HG03064 (cell line): Measurements from ENCODE around the gene GGPS1.
"Not testable (repeated sequence)": the region's sequence is repeated elsewhere in the genome, so short reads cannot be mapped to it uniquely, and the experiment has no call there.

ENCODE experiments used
- ATAC-seq: cut with Tn5 transposase; IDR thresholded peaks from one replicate; pipeline ENCODE4 v1.9.1; 2021; ENCODE audit warnings: low read depth; ENCODE audit not compliant: unreplicated experiment

The GGPS1 gene

DNA sequence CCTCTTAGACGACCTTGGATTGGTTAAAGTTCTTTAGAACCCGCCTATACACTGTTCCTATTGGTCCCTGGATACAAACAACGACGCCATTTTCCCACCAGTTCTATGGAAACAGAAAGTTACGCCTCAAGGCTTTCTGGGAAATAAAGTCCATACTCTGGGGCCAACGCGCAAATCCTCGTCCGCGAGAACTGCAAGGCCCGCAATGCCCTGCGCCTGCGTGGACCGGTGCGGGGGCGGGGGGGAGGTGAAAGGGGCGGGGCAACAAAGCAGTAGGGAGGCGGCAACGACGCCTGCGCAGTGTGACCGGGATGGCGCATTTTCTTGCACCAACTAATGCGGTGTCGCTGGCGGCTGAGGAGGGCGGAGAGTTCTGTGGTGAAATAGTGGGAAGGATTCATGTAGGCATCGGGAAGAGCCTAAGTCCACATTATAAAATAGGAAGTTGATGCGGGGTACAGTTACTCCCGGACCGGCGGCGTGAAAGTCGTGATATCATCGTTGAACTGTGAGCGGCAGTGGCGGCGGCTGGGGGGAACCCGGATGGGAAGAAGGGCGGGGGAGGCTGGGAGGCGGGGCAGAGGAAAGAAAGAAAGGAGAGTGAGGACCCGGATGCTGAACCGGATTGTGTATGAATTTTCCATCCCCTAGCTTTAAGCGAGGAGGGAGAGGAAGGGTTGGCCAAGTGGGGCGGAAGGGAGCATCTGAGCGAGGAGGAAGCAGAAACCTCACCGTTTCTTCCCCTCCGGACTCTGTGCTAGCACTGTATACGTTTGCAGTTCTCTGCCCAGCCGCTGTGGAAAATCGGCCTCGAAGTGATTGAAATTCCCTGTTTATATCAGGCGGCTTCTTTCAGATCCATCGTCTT, at the start of gene GGPS1:
Gene GGPS1 (plus strand): TSS at position 300 of the 868 bp plus-strand sequence. CDS start 6,695 bp downstream, outside the sequence.
- peak; percentile 61 for ATAC-seq

DNA sequence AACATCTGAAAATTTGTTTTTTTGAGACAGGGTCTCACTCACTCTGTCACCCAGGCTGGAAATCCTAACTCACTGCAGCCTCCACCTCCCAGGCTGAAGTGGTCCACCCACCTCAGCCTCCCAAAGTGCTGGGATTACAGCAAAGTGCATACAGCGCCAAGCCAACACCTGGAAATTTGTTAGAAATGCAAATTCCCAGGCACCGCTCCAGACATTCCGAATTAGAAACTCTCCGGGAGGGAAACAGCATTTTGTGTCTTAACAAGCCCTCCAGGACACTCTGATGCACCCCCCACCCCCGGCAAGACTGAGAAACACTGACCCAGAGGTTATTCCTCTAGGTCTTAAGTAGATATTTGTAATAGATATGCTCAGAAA, 49.5 kb upstream of the GGPS1 start:
- ATAC-seq: no peak

DNA sequence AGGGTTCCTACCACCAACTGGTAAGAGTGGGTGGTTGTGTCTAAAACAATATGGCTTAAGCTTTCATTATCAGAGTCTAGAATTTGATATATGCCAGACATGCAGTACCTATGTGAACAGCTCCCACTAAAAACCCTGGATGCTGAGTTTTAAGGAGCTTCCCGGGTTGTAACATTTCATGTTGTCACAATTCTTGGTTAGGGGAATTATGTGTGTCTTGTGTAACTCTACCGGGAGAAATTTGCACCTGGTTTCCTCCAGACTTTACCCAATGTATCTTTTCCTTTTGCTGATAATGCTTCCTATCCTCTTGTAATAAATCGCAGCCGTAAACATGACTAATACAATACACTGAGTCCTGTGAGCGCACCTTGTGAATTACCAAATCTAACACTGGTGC, 48.7 kb upstream of the GGPS1 start:
- no peak for ATAC-seq

DNA sequence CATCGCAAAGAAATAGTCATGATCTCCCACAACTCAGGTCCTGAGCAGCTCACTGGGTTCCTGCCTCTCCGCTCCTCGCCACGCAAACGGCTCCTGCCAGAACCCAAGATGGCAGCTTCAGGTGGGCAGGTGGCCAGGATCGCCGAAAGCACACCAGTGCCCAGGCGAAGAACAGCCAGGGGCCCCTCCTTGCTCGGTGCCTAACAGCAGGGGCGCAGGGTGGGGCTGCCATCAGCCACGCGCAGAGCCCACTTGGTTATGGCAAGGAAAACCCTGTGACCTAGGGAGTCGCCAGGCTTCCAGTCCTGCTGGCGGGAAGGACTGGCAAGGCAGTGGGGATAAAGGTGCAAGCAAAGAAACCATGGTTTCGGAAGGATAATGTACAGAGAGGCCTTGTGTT, 47.9 kb upstream of the GGPS1 start:
- no peak for ATAC-seq

DNA sequence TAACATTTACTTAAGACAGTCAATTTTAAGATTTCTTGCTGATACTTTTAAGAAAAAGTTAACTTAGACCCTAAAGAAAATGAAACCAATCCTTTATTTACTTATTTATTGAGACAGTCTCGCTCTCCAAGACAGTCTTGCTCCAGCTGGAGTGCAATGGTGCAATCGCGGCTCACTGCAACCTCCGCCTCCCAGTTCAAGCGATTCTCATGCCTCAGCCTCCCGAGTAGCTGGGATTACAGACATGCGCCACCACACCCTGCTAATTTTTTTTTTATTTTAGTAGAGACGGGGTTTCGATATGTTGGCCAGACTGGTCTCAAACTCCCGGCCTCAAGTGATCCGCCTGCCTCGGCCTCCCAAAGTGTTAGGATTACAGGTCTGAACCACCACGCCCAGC, 44.7 kb upstream of the GGPS1 start:
- ATAC-seq: not testable (repeated sequence)

DNA sequence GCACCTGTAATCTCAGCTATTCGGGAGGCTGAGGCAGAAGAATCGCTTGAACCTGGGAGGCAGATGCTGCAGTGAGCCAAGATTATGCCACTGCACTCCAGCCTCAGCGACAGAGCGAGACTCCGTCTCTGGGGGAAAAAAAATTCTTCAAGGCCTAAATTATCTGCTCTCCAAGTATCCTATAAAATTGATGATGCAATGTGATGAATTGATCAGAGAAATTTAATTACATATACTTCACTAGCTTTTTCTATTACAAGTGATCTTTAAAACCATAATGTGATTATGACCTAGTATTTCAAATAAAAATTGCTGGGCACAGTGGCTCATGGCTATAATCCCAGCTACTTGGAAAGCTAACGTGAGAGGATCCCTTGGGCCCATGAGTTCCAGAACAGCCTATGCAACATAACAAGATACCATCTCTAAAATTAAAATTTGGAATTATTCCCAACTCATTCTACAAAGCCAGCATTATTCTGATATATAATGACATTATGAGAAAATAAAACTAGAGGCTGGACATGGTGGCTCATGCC, 44.1 kb upstream of the GGPS1 start:
- no peak for ATAC-seq

DNA sequence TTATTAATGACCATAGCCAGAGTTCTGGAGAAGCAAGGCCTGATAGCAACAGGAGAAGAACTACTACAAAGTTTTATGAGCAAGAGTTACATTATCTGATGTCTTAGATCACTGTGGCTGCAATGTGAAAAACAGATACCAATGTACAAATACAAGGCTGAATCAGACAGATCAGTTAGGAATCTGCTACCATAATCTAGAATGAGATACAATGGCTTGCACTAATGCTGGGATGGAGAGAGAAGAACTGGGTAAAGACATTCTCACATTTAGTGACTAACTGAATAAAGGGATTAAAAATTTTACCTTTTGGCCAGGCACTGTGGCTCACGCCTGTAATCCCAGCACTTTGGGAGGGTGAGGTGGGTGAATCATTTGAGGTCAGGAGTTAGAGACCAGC, 41.7 kb upstream of the GGPS1 start:
- no peak for ATAC-seq

DNA sequence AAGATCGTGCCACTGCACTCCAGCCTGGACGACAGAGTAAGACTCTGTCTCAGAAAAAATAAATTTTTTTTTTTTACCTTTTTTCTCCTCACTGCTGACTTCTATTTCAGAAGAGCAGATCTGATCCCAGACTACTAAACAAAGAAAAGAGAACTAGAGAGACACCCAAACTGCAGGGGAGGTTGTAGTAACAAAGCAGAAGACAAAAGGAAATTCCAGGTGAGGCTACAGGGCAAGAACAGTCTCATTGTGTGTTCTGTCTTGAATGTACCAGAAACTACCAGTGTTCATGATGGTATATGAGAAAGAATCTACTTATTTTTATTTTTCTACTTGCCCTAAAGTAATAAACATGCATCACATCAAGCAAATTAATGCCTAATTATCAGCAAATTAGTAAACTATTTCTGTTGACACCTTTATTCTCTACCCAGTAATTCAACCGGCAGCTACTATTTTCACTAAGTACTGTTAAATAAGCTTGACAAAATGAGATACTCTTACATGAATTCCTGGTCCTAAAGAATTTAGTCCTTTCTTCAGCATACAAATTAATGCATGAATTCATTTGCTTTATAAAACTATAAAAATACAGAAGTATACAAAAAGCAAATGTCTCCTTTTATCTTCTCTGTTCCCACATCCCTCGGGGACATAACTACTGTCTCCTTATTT, 41.0 kb upstream of the GGPS1 start:
- no peak for ATAC-seq

DNA sequence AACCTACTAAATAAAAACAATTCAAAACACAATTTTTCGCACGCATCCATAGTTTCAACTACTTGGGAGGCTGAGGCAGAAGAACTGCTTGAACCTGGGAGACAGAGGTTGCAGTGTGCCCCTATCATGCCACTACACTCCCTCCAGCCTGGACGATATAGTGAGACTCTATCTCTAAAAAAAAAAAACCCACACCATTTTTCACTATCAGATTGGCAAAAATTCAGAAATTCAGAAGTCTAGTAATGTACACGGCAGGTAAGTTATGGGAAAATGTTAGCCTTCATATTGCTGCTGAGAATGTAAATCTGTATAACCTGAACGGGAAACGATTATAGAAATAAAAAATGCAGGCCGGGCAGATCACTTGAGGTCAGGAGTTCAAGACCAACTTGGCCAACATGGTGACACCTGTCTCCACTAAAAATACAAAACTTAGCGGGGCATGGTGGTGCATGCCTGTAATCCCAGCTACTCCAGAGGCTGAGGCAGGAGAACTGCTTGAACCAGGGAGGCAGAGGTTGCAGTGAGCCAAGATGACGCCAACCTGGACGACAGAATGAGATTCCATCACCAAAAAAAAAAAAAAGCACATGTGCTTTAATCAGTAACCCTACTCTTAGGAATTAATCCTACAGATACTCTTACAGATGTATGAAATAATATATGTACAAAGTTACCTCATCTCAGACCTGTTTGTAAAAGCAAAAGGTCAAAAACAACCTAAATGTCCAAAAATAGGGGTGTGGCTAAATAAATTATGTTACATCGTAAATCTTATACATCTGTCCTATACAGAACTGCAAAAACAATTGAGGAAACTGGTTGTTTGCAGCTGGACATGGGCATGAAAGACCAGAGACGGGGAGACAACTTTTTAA, 38.3 kb upstream of the GGPS1 start:
- no peak for ATAC-seq

DNA sequence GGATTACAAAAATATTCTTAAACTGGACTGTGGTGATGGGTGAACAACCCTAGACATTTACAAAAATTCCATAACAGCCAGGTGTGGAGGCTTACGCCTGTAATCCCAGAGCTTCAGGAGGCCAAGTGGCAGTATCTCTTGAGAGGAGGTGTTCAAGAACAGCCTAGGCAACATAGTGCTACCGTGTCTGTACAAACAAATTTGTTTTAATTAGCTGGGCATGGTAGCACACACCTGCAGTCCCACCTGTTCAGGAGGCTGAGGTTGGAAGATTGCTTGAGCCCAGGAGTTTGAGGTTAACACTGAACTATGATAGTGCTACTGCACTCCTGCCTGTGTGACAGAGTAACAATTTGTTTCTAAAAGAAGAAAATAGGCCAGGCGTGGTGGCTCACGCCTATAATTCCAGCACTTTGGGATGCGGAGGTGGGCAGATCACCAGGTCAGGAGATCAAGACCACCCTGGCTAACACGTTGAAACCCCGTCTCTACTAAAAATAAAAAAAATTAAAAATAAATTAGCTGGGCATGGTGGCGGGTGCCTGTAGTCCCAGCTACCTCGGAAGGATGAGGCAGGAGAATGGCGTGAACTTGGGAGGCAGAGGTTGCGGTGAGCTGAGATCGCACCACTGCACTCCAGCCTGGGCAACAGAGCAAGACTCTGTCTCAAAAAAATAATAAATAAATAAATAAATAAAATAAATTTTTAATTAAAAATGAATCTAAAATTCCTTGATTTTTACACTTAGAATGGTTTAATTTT, 37.4 kb upstream of the GGPS1 start:
- no peak for ATAC-seq

DNA sequence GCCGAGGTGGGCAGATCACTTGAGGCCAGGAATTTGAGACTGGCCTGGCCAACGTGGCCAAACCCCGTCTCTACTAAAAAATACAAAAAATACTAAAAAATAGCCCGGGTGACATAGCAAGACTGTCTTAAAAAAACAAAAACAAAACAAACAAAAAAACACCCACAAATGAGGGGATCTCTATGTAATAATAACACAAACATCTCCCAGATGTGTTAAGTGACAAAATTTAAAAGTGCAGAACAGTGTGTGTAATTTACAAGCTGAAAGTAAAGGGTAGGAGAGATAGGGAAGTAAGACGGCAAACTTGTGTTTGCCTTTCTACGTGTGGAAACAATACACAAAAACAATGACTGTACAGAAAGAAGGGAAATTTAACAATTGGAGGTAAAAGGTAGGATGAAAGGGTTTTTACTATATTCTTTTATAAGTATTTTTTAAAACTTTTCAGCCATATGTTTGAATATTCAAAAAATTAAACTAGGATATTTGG, 36.7 kb upstream of the GGPS1 start:
- no peak for ATAC-seq

DNA sequence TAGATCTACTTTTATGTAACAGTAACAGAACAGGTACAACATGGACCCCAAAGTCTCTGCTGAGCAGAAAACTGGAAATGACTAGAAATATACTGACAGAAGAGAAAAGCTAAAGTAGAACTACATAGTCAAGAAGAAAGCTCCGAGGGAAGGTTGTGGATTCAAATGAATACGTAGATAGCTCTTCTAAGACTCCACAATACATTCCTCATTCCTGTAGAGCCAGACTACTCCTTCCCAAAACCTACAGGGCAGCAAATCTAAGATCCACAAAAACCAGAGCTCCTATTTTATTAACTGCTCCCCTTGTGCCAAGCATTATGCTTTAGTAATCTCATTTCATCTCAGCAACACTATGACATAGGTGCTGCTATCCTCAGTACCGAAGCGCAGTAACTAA, 35.6 kb upstream of the GGPS1 start:
- ATAC-seq: no peak

DNA sequence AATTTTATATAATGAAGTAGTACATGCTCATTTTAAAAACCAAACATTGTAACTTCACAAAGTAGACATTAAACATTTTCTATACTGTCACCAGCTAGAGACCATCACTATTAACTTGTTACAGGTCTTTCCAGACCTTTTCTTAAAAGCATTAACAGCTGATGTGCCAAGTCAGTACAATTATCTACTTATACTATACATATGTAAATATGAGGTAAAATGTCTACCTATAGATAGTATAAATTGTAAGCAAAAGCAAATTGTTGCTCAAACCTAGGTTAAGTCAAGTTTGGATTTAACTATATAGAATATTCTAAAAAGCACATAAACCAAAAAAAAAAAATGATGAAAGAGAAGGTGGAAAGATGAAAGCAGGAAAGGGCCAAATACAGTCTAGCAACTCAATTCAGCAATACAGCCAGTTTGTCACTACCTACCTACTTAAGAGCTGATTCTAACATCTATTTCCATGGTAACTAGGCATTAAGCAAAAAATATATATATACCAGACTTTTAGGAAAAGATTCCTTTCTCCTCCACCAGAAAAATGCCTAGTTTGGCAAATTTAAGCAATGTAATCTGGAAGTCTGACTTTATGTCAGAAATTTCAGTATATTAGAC, 34.9 kb upstream of the GGPS1 start:
- no peak for ATAC-seq

DNA sequence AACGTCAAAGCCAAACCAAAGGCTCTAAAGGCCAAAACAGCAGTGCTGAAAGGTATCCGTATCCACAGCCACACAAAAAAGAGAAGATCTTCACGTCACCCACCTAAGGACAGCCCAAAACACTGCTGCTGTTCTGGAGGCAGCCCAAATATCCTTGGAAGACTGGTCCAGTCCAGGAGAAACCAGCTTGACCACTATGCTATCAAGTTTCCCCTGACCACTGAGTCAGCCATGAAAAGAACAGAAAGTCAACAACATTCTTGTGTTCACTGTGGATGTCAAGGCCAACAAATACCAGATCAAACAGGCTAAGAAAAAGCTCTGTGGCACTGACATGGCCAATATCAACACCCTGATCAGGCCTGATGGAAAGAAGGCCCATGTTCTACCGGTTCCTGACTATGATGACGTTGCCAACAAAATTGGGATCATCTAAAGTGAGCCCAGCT, 32.4 kb upstream of the GGPS1 start:
- no peak for ATAC-seq

DNA sequence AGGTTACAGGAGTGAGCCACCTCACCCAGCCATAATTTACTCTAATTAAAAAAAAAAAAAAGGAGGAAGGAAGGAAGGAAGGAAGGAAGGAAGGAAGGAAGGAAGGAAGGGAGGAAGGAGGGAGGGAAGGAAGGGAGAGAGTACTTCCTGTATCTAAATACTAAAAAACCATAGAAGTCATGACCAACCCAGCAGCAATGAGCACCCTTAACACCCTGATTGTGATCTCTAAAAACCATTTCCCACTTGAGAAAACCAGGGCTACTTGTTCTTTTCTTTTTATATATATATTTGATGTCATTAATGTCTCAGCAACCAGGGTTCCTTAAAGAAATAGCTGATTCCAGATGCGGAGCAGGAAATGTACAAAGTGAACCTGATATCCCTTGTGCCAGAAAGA, 31.6 kb upstream of the GGPS1 start:
- ATAC-seq: no peak

DNA sequence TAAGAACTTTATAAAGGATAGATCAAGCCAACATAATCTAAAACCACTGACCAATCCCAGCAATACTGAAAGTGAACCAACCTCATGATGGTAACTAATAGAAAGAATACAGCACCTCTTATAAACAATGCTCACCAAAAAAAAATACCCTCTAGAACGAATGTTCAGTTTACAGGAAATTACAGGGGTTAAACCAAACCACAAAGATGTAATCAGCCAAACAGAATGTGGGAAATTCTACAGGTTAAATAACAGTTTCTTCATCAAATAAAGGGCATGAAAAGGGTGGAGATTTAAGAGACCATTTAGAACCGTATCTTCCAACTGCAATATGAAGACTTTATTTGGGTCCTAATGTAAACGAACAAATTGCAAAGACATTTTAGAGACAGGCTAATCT, 30.8 kb upstream of the GGPS1 start:
- ATAC-seq: peak; percentile 53

DNA sequence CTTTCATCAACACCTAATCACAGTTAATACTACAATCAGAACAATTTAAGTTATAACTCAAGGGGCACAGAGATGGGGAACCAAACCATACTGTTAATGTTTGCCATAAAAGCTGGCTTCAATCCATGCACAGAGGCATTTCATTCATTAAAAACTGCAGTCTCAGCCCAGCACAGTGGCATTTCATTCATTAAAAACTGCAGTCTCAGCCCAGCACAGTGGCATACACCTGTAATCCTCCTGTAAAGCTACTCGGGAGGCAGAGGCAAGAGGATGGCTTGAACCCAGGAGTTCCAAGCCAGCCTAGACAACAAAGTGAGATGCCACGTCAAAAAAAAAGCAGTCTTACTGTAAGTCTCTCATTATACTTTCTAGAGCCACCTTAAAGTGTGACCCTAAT, 29.6 kb upstream of the GGPS1 start:
- no peak for ATAC-seq

DNA sequence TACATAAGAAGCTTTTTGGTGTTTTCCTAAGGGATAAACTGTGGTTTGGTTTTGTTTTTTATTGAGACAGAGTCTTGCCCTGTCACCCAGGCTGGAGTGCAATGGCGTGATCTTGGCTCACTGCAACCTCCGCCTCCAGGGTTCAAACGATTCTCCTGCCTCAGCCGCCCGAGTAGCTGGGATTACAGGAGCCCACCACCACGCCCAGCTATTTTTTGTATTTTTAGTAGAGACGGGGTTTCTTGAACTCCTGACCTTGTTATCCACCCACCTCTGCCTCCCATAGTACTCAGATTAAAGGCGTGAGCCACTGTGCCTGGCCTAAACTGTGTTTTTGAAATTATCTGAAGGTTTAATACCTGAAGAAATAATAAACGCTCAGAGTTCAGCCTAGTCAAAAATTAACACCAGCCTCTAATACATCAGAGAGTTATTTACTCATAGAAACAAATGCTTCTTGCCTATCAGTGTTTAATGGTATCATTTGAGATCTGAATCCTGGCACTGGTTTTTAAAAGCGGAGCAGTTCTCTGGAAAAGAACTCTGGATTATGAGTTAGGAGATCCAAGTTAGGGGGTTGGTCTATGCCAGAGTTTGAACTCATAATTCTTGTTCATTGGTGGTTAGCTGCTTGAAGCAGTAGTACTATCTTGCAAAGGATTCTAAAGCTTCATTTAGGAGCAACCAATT, 29.1 kb upstream of the GGPS1 start:
- ATAC-seq: no peak

DNA sequence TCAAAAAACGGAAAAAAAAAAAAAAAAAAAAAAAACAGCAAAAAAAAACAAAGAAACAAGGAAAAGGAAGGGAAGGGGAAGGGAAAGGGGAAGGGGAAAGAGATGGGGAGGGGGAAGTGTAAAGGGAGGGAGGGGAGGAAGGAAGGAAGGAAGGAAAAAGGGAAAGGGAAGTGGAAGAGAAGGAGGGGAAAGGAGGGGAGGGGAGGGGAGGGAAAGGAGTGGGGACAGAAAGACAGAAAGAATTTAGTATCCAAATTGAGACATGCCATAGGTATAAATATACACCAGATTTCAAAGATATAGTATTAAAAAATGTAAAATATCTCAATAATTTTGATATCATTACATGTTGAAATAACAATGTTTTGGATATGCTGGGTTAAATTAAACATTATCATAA, 26.2 kb upstream of the GGPS1 start:
- ATAC-seq: no peak
